ENCODE data around the gene SF3B2.

GRCh38 chr11:66064571-66064970, 12.4 kb downstream of the SF3B2 start:
- TF ChIP-seq RAD21 (IDR thresholded peaks at IDR 0.05; ENCODE audit: low read depth) (no peak), CTCF (IDR thresholded peaks at IDR 0.05 in 2 of 3, conservative IDR thresholded peaks at IDR 0.05 in 1 of 3; ENCODE audit: borderline replicate concordance in 1 of 3, insufficient read depth in 1 of 3, low read depth in 2 of 3, low read length in 2 of 3) (no peak), YY1 (IDR thresholded peaks at IDR 0.05; ENCODE audit: extremely low read depth, insufficient replicate concordance, low read depth, low read length) (no peak)
